HG02763 (cell line): ENCODE measurements around the gene ELMO3.
A peak's percentile ranks its signal among the peaks of the same experiment; 100 is the strongest.

ENCODE experiments used
- ATAC-seq: cut with Tn5 transposase; IDR thresholded peaks from one replicate; pipeline ENCODE4 v1.9.1; 2021; ENCODE audit warnings: mild to moderate bottlenecking, moderate library complexity; ENCODE audit not compliant: unreplicated experiment

ELMO3 gene

DNA sequence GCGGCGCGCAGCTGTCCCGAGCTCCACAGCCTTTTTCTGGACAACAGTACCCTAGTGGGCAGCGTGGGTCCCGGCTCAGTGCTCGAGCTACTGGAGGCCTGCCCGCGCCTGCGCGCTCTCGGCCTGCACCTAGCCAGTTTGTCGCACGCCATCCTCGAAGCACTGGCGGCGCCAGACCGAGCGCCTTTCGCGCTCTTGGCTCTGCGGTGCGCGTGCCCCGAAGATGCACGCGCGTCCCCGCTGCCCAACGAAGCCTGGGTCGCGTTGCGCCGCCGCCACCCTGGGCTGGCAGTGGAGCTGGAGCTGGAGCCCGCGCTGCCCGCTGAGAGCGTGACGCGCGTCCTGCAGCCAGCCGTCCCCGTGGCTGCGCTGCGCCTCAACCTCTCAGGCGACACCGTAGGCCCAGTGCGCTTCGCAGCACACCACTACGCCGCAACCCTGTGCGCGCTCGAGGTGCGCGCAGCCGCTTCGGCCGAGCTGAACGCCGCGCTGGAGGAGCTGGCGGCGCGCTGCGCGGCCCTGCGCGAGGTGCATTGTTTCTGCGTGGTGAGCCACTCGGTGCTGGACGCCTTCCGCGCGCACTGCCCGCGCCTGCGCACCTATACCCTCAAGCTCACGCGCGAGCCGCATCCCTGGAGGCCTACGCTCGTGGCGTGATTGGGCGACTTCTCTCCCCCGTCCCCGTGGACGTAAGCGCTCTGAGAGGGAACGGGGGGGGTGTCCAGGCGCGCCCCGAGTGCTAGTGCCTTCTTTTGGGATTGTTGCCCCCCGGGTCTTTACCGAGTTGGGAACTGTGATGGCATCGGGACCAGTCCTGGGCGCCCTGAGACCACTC, 35.5 kb upstream of the ELMO3 start:
- no peak for ATAC-seq

DNA sequence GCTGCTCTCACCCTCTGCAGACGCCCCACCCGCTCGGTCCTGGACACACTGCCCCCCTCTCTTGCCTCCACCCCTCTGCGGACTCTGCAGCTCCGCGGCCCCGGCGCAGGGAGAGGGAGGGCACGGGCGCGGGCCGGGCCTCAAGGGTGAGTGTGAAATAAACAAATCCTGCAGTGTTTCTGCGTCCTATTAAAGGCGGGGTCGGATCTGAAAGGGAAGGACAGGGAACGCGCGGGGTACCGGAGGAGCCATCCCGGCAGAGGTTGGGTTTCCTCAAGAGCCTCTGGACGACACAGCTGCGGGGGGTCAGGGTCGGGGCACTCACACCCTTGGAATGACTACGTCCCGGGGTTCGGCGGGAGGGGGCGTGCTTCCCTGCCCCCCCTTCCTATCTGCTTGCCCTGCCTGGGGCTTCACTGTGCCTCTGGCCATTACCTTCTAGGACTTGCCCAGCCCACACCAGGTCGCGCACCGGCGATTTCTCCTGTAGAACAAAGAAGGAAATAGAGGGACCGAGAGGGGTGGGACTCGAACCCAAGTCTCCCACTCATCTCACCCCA, 34.9 kb upstream of the ELMO3 start:
- ATAC-seq, result no peak

DNA sequence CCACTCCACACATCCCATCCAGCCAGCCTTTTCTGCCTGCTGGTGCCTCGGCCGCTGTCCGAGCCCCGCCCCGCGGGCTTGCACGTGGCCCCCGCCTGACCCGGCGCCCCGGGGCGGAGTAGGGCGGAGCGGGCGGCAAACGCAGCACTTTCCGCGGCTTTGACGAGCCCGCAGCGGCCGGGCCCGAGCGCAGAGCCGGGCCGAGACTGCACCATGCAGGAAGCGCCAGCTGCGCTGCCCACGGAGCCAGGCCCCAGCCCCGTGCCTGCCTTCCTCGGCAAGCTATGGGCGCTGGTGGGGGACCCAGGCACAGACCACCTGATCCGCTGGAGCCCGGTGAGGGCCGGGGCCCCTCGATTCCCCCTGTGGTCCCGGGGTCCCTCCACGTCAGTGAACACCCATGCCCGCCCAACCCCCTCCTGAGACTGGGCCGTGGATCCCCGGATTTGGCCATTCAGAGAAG, 34.3 kb upstream of the ELMO3 start, which contains the start of gene HSF4:
TSS of gene HSF4 (plus strand) at position 147 of the 463 bp plus-strand sequence. CDS start at position 214, 67 bp downstream.
- no peak for ATAC-seq

DNA sequence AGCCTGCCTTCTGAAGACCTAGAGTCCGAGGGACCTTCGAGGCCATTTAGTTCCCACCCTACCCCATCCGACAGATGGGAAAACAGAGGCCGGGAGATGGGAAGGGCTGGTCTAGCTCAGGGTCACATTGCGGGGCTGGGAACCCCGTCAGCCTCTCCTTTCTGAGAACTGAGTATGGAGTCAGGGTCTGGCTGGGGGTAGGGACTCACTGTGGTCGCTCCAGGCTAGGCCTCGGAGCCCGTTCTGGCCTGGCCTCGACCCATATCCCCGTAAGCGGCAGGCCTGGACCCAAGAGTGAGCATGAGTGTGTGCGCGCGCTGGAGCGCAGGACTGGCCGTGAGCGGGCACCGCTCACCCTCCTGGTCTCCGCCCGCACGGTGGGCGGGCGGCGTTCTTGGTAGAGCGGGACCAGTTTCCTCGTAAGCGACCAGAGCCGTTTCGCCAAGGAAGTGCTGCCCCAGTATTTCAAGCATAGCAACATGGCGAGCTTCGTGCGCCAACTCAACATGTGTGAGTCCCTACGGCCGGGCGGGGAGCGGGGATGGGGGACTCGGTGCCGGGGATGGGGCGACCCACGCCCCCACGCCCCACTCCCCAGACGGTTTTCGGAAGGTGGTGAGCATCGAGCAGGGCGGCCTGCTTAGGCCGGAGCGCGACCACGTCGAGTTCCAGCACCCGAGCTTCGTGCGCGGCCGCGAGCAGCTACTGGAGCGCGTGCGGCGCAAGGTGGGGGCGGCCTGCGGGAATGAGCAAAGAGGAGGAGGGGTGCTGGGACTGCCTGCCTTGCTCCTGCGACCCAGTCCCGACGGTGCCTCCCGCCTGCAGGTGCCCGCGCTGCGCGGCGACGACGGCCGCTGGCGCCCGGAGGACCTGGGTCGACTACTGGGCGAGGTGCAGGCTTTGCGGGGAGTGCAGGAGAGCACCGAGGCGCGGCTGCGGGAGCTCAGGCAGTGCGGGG, 33.5 kb upstream of the ELMO3 start:
- ATAC-seq, result no peak

DNA sequence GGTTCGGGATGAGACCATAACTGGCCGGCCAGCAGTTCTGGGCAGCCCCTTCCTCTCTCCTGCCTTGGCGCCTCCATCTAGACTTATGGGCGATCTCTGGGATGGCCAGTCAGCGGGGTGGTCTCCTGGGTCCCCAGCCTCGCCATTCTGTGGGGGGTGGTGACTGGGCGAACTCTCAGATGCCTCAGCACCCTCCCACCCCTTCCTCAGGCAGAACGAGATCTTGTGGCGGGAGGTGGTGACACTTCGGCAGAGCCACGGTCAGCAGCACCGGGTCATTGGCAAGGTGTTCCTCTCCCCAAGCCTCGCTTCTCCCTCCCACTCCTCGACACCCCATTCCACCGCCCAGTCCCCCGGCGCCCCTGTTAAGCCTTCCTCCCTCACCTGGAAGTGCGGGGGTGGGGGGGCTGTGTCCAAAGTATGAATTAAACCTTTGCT, 32.8 kb upstream of the ELMO3 start:
- no peak for ATAC-seq

DNA sequence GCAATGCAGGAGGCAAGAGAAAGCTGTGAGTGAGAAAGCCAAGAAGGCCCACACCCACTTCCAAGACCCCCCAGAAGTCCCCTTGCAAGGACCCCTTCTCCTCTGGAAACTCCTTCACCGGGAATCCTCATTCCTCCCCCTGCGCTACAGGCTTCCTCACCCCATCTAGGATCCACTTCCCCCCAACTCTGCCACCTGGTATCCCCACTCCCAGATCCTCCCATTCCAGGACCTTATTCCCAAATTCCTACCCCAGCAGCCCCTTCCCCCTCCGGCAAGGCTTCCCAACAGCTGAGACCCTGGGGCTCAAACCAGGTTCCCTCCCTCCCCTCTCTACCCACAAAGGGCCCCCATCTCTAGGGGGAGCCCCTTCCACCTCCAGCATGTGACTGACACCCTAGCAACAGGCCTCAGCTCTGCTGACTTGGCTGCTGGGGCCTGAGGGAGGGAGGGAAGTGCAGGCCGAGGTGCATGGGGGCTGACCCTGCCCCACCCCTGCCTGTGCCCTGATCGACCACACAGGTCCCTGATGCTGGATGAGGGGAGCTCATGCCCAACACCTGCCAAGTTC, 32.2 kb upstream of the ELMO3 start:
- ATAC-seq, result no peak

DNA sequence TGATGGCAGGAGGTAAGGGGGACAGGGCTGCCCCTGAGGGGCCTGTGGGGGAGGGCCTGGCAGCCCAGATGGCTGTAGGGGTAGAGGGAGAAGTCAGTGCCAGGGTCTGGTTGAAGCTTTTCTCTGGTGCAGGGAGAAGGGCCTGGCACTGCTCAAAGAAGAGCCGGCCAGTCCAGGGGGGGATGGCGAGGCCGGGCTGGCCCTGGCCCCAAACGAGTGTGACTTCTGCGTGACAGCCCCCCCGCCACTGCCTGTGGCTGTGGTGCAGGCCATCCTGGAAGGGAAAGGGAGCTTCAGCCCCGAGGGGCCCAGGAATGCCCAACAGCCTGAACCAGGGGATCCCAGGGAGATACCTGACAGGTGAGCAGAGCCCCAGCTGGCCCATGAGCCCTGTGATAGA, 31.3 kb upstream of the ELMO3 start:
- ATAC-seq, result no peak

DNA sequence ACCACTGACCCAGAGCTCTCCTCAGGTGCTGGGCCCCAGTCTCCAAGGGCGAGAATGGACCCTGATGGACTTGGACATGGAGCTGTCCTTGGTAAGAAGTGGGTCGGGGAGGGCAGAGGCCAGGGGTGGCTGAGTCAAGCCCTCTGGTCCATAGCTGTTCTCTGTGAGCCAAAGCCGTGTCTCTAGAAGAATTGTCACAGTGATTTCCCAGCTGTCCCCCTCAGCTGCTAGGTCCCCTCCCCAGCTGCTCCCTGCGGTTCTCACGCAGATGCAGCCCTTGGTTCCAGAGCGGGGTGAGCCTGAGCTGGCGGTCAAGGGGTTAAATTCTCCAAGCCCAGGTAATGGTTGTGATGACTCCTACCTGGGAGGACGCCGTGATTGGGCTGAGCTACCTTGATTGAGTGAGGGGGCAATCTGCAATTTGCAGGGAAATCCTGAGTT, 29.9 kb upstream of the ELMO3 start:
- ATAC-seq, result no peak

DNA sequence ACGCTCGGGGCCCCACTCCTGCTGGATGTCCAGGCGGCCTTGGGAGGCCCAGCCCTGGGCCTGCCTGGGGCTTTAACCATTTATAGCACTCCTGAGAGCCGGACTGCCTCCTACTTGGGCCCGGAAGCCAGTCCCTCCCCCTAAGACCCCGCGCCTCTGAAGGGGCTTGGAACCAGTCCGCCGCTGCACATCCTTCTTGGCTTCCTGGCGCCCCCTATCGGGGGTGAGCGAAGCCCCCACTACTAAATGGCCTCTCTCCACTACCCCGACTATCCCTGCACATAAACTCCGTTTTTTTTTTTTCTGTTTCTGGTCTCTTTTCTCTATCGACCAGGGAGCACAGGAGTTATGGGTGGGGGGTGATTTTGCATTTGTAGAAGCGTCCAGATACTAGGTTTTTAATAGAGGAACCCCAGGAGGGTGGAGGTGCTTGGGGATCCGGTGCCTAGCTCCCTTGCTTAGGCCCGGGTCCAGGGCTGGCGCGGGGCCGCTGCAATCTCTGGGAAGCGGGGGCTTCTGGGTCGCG, 29.2 kb upstream of the ELMO3 start:
- no peak for ATAC-seq

DNA sequence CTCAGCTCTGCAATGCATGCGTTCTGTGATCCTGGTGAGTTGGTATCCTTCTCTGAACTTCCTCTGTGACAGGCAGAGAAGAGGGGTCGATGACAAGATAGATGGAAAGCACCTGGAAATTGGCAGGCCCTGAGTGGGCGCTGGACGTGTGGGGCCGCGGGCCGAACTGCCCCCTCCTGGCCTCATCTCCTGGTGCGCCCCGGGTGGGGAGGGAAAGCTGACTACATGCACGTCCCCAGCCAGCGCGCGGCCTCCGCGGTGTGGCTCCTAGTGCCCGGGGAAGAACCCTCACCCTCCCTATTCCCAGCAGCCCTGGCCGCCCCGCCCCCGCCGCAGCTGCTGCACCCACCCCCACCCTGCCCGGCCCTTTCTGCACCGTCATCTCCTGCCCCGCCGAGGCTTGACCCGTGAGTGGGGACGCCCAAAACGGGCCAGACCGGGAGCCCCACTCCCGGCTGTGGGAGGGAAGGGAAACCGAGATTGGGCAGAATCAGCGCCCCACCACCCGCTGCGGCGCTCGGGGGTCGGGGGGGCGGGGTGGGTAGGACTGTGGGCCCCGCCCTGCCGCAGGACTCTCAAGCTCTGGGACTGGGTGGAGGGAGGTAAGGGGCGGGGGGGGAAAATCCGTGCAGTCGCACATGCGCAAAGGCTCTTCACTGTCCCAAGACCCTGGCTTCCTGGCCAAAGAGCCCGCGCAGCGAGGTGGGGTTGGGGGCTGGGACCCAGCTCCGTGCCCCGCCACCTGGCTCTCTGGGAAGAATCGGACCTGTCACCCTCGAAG, 28.6 kb upstream of the ELMO3 start, which contains the start of gene NOL3:
TSS of gene NOL3 (plus strand) at position 371 of the 781 bp plus-strand sequence.
- ATAC-seq, result peak; percentile 50

DNA sequence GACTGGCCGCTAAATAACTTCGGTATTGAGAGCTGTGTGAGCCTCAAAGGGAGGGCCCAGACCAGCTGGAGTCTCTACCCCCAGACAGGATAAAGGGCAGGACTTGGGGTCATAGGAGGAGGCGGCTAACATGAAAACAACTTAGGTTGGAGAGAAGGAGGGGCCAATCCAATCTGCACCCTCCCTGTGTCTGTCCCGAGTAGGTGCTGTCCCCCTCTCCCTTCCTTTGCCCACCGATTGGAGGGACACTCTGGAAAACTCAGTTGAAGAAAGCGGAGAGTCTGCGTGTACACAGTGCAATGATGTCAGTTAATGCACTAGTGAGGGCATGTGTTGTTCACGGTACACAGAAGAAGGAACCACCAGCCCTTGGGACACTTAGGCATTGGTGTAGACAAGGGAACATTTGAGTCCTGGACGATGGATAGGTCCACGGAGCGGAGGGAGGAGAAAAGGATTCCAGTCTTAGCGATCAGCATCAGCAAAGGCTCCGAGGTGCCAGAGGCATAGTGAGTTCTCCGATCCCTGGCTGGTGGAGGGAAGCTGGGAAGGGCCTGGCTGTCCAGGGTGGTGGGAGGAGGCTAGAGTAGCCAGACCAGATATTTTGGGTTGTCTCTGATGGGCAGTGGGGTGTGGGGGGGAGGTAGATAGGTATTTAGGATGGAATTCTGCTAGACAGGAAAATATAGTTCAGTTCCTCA, 27.8 kb upstream of the ELMO3 start:
- ATAC-seq, result no peak

DNA sequence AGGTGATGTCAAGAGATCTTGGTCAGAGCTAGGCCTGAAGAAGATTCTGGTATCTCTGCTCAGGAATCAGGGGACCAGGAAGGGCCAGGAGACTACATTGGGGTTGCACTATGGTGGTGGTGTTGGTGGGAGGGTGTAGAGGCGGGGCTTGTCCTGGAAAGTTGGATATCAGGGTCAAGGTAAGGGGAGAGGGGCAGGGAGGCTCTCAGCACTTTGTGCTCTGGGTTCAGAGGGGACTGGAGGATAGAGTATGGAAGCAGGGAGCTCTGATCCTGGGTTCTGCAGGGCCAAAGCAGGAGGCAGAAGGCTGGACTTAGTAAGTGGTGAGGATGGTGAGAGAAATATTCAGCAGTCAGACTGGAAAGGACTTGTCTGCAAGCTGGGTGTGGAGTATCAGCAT, 25.6 kb upstream of the ELMO3 start:
- ATAC-seq, result no peak

DNA sequence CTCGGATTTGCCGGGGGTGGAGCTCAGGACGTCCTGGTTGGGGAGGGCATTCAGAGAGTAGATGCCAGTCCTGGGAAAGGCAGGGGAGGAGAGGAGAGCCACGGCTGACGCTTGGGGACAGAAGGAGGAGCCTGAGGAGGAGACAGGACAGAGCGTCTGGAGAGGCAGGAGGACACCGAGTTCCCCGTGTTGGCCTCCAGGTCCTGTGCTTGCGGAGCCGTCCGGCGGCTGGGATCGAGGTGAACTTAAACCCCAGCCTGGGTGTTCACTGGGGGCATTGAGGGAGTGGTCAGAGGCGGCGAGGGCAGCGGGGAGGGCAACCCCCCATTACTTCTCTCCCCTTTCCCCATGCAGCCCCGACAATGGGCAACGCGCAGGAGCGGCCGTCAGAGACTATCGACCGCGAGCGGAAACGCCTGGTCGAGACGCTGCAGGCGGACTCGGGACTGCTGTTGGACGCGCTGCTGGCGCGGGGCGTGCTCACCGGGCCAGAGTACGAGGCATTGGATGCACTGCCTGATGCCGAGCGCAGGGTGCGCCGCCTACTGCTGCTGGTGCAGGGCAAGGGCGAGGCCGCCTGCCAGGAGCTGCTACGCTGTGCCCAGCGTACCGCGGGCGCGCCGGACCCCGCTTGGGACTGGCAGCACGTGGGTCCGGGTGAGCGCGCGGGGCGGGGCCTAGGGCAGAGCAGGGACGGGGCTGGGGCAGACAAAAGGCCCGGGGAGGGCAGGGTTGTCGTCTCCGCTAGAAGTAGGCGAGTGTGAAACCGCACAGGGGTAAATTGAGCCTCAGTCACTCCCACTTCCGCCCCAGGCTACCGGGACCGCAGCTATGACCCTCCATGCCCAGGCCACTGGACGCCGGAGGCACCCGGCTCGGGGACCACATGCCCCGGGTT, 24.9 kb upstream of the ELMO3 start:
- peak; percentile 35 for ATAC-seq

DNA sequence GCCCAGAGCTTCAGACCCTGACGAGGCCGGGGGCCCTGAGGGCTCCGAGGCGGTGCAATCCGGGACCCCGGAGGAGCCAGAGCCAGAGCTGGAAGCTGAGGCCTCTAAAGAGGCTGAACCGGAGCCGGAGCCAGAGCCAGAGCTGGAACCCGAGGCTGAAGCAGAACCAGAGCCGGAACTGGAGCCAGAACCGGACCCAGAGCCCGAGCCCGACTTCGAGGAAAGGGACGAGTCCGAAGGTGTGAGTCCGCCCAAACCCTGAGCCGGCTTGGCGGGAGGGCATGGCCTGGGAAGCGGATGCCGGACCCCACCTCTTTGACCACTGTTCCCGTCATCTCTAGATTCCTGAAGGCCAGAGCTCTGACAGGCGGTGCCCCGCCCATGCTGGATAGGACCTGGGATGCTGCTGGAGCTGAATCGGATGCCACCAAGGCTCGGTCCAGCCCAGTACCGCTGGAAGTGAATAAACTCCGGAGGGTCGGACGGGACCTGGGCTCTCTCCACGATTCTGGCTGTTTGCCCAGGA, 24.2 kb upstream of the ELMO3 start:
- ATAC-seq, result no peak

DNA sequence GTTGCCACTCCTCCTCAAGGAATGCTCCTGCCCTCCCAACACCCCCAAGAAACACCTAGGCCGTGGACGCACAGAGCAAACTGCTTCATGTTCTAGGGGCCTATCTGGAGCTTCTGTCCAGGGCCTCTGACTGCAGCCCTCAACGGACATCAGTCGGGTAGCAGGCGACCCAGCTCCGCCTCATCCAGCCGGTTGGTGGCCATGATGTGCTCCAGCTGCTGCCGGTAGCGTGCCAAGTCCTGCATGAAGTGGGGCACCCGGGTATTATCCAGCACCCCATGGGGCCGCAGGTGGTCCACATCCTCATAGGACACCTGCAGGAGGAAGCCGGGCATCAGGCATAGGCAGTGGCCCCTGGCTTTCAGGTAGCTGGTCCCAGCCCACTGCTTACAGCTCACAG, 22.3 kb upstream of the ELMO3 start:
- no peak for ATAC-seq

DNA sequence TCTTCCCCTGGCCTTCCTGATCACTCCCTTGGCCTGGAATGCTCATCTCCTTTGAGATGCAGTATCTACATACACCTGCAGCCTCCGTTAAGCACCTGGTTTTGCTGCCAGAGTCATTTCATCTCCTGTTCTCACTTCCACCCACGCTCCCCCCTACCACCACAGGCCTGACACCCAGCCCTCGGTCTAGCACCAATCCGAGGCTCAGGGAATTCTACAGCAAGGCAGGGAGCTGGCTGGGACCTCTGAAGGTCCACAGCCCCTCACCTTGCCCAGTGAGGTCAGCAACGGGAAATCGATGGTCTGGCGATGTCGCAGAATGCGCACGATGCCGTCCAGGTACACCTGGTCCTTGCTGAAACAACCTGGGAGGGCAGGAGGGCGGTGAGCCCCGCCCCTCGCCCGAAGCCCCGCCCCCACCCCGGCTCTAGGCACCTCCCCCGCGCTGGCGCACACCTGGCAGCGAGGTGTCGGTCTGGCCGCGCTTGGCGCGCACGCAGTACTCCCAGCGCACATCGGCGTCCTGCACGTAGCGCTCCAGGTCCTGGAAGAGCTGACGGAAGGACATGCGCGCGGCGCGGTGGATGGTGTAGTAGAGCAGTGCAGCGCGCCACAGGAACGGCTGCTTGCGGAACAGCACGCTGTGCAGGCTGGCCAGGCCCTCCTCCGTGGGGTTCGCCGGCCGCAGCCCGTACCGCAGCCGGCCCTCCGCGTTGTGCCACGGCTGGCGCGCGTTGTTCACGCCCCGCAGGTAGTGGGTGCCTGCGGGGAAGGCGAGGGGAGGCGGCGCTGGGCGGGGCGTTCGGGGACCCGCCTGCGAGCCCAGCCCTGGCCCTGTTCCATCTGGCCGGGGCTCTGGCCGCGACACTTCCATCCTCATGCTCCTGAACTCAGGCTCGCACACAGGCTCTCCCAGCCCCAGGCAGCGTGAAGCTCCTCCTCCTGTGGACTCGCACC, 20.9 kb upstream of the ELMO3 start:
- no peak for ATAC-seq
